SK-N-SH (cell line): ENCODE data around the gene NTN5. TPM values are rescaled to one million over a fixed set of nuclear protein-coding genes. Genes with fewer than 3 reads are reported as not detected.

Experiments
- CTCF ChIA-PET: fragments of 300-600, 350-600 bp; formaldehyde crosslinking; extraction: SDS; loops from one replicate; lab custom pipeline; 2021; lab: Yijun Ruan, JAX
- POLR2A ChIA-PET: fragments of 350-600 bp; sonication (Branson Sonifier 250); formaldehyde crosslinking; extraction: SDS; loops from one replicate; lab custom pipeline; 2020; ENCODE audit warnings: antibody characterized with exemption, inconsistent platforms; lab: Yijun Ruan, JAX
- DNase-seq: peaks from one replicate; pipeline ENCODE4 v3.0.0; 2012
- H2AFZ ChIP-seq: fragments of 200-600 bp; sonication (generic); 2 replicates; pipeline ENCODE4 v1.8.1; 2016; ENCODE audit warnings: antibody characterized with exemption, mild to moderate bottlenecking, low read depth
- H3F3A ChIP-seq: fragments of 200-600 bp; sonication (generic); replicated peaks from 2 replicates; pipeline ENCODE3; 2016; ENCODE audit warnings: antibody characterized with exemption, mild to moderate bottlenecking; ENCODE audit not compliant: insufficient read depth
- H3K27ac ChIP-seq, 2 experiments: fragments of 200-500 bp in 1 of 2; fragments of 200-600 bp in 1 of 2; sonication (Bioruptor generic) in 1 of 2; sonication (generic), shearing (Covaris generic) in 1 of 2; 2 replicates each; pipeline versions ENCODE4 v1.5.1 to v1.6.1; 2014 to 2016; ENCODE audit warnings: low read depth in 2 of 2, inconsistent platforms in 1 of 2, low read length in 1 of 2, mild to moderate bottlenecking in 1 of 2, mixed read lengths in 1 of 2
- H3K27me3 ChIP-seq: fragments of 200-600 bp; sonication (generic), shearing (Covaris generic); 2 replicates; pipeline ENCODE4 v1.6.1; 2016; ENCODE audit warnings: mixed run types; ENCODE audit not compliant: insufficient read depth
- H3K36me3 ChIP-seq, 2 experiments: fragments of 200-500 bp in 1 of 2; fragments of 200-600 bp in 1 of 2; sonication (Bioruptor generic) in 1 of 2; sonication (generic) in 1 of 2; replicated peaks in 1 of 2; 2 replicates each; pipeline versions ENCODE3 to v1.5.1; 2014 to 2016; ENCODE audit warnings: low read length in 1 of 2, mild to moderate bottlenecking in 1 of 2; ENCODE audit not compliant: insufficient read depth in 2 of 2, control insufficient read depth in 1 of 2
- H3K4me1 ChIP-seq, 2 experiments: fragments of 200-500 bp in 1 of 2; fragments of 200-600 bp in 1 of 2; sonication (Bioruptor generic) in 1 of 2; sonication (generic), shearing (Covaris generic) in 1 of 2; 2 replicates each; pipeline versions ENCODE4 v1.5.1 to v1.6.1; 2014 to 2016; ENCODE audit warnings: low read depth in 1 of 2, low read length in 1 of 2, mixed run types in 1 of 2; ENCODE audit not compliant: insufficient read depth in 2 of 2, control insufficient read depth in 1 of 2
- H3K4me2 ChIP-seq: fragments of 200-600 bp; sonication (generic), shearing (Covaris generic); 2 replicates; pipeline ENCODE4 v1.6.1; 2017; ENCODE audit warnings: mixed run types
- H3K4me3 ChIP-seq, 2 experiments: fragments of 200-500 bp in 1 of 2; fragments of 200-600 bp in 1 of 2; sonication (Bioruptor generic) in 1 of 2; sonication (generic), shearing (Covaris generic) in 1 of 2; 2 replicates each; pipeline versions ENCODE4 v1.5.1 to v1.8.1; 2014 to 2016; ENCODE audit warnings: low read depth in 2 of 2, inconsistent platforms in 1 of 2, low read length in 1 of 2, mild to moderate bottlenecking in 1 of 2, mixed read lengths in 1 of 2, moderate library complexity in 1 of 2
- H3K79me2 ChIP-seq: fragments of 200-600 bp; sonication (generic); 2 replicates; pipeline ENCODE4 v1.8.1; 2017; ENCODE audit warnings: mild to moderate bottlenecking; ENCODE audit not compliant: insufficient read depth
- H3K9ac ChIP-seq: fragments of 200-600 bp; sonication (generic); 2 replicates; pipeline ENCODE4 v1.6.1; 2017; ENCODE audit warnings: mixed run types
- H3K9me2 ChIP-seq: fragments of 200-600 bp; sonication (generic); 2 replicates; pipeline ENCODE4 v1.6.1; 2017; ENCODE audit warnings: mixed run types
- H3K9me3 ChIP-seq: fragments of 200-600 bp; sonication (generic); 2 replicates; pipeline ENCODE4 v1.6.1; 2017; ENCODE audit warnings: mixed run types, mild to moderate bottlenecking, moderate library complexity
- H4K20me1 ChIP-seq: fragments of 200-600 bp; sonication (generic); 2 replicates; pipeline ENCODE4 v1.6.1; 2017; ENCODE audit warnings: mild to moderate bottlenecking, mixed run types; ENCODE audit not compliant: insufficient read depth
- CHD2 ChIP-seq: fragments of 150-350 bp; IDR thresholded peaks from 2 replicates; pipeline ENCODE4 v1.6.1; 2018; ENCODE audit warnings: low read length; ENCODE audit not compliant: partially characterized antibody
- CTCF ChIP-seq: fragments of 200-600 bp; sonication (generic); IDR thresholded peaks from 2 replicates; pipeline ENCODE4 v1.6.1; 2017; ENCODE audit warnings: antibody characterized with exemption, mild to moderate bottlenecking, moderate library complexity
- FOXM1 ChIP-seq: IDR thresholded peaks from 2 replicates; pipeline ENCODE4 v1.4.0; 2012; ENCODE audit warnings: low read depth, mild to moderate bottlenecking
- GATA2 ChIP-seq: sonication (generic); formaldehyde crosslinking; IDR thresholded peaks from 2 replicates; pipeline ENCODE4 v1.5.0; 2020; ENCODE audit warnings: mild to moderate bottlenecking, missing genetic modification reagents
- IRF3 ChIP-seq: fragments of 150-350 bp; IDR thresholded peaks from 2 replicates; pipeline ENCODE4 v1.6.1; 2016; ENCODE audit warnings: mild to moderate bottlenecking, low read depth, low read length
- PBX3 ChIP-seq: IDR thresholded peaks from 2 replicates; pipeline ENCODE4; 2012
- POLR2AphosphoS5 ChIP-seq: IDR thresholded peaks from 2 replicates; pipeline ENCODE4 v1.6.1; 2012; ENCODE audit warnings: low read depth, low read length
- RAD21 ChIP-seq: IDR thresholded peaks from 2 replicates; pipeline ENCODE4 v1.6.1; 2012; ENCODE audit warnings: mild to moderate bottlenecking, low read length
- RCOR1 ChIP-seq: fragments of 150-350 bp; IDR thresholded peaks from 2 replicates; pipeline ENCODE4 v1.6.1; 2017; ENCODE audit warnings: antibody characterized with exemption, low read length
- REST ChIP-seq: IDR thresholded peaks from 2 replicates; pipeline ENCODE4 v1.6.1; 2012; ENCODE audit warnings: mild to moderate bottlenecking, low read depth, low read length, moderate library complexity
- RFX5 ChIP-seq: IDR thresholded peaks from 2 replicates; pipeline ENCODE4 v1.6.1; 2012; ENCODE audit warnings: mild to moderate bottlenecking, improper control_type of control experiment, low read length
- SMC3 ChIP-seq: IDR thresholded peaks from 2 replicates; pipeline ENCODE4 v1.6.1; 2012; ENCODE audit warnings: low read depth, low read length, improper control_type of control experiment
- TEAD4 ChIP-seq: IDR thresholded peaks from 2 replicates; pipeline ENCODE4 v1.4.0; 2012; ENCODE audit warnings: mild to moderate bottlenecking, borderline replicate concordance; ENCODE audit not compliant: insufficient read depth
- YY1 ChIP-seq: IDR thresholded peaks from 2 replicates; pipeline ENCODE4 v1.4.0; 2012; ENCODE audit warnings: low read depth, mild to moderate bottlenecking
- ZBTB33 ChIP-seq: IDR thresholded peaks from 2 replicates; pipeline ENCODE4 v1.4.0; 2012; ENCODE audit warnings: low read depth, borderline replicate concordance
- WGBS: methylation state at CpG from one replicate; pipeline ENCODE4 v1.1.6; 2017; ENCODE audit warnings: low lambda C conversion rate; 5-methylcytosine and 5-hydroxymethylcytosine counted together
- polyA plus RNA-seq, 3 experiments: library from polyadenylated mRNA; depleted of rRNA; stranded (reverse); fragments of >200 nt; gene quantifications; 2 replicates each; pipeline ENCODE4 v1.2.3, GENCODE V29; 2012

The NTN5 gene
- polyA plus RNA-seq, 1 of the 3 experiments (the other 2 are of a cell fraction): 0.74 TPM

GRCh38 chr19:48617146-48617937 is 55.5 kb downstream of the NTN5 start:
- CTCF ChIA-PET: interaction anchor here (1.0 to 3.7 kb wide), 5 partner anchors 9 to 122 kb away, joined by 3 to 26 read pairs (median 4); no protein-coding TSS in a partner anchor
- Histone ChIP-seq H3F3A (peaks cover 57% of the 10 kb centered on the region), H4K20me1 (peaks cover 39% of the 10 kb centered on the region), H3K27ac (peak overlapping the region in 1 of 2 experiments; percentile 39; a peak in 2 of 4 replicates), H3K9me2 (no peaks in the 10 kb centered on the region), H3K4me3 (peak overlapping the region; percentile 93 to 99), H3K4me1 (peaks cover 11 to 40% of the 10 kb centered on the region in 2 experiments; a peak in 3 of 4 replicates), H2AFZ (no peak overlapping the region), H3K9me3 (no peaks in the 10 kb centered on the region), H3K4me2 (peak overlapping the region; percentile 91), H3K27me3 (no peaks in the 10 kb centered on the region), H3K9ac (peak overlapping the region; percentile 99), H3K36me3 (peaks cover 32 to 33% of the 10 kb centered on the region in 2 experiments), H3K79me2 (peaks cover 38% of the 10 kb centered on the region)
- no peak for TF ChIP-seq RFX5
- no peak for TF ChIP-seq GATA2 (CRISPR knock-in tag)
- TF ChIP-seq RCOR1: no peak
- no peak for TF ChIP-seq TEAD4
- TF ChIP-seq REST: no peak
- no peak for TF ChIP-seq RAD21
- TF ChIP-seq SMC3: no peak
- TF ChIP-seq IRF3: no peak
- TF ChIP-seq YY1: no peak
- TF ChIP-seq CHD2: no peak
- TF ChIP-seq FOXM1: no peak
- no peak for TF ChIP-seq CTCF
- TF ChIP-seq POLR2AphosphoS5: no peak; the same call in 1 of the 2 replicates
- no peak for TF ChIP-seq ZBTB33
- TF ChIP-seq PBX3: no peak
- WGBS: 48% methylated on average over 15 of the region's 18 CpGs
- POLR2A ChIA-PET: interaction anchor here (0.6 to 1.7 kb wide), 5 partner anchors 8 to 160 kb away, joined by 3 to 10 read pairs (median 4); no protein-coding TSS in a partner anchor
- DNase-seq: no peak
